ENCODE results near the gene CSNK1G2.

CSNK1G2 gene

GRCh38 chr19:2012941-2013682, 72.1 kb downstream of the CSNK1G2 start:
- CTCF ChIA-PET: no interaction called here
- TF ChIP-seq CTCF (IDR thresholded peaks at IDR 0.05; ENCODE audit: control extremely low read depth, extremely low read depth, low read depth, missing control alignments): no peak
- POLR2A ChIA-PET: no interaction called here
- no peak for DNase-seq (ENCODE audit: extremely low spot score)

GRCh38 chr19:2013683-2013961, 72.7 kb downstream of the CSNK1G2 start:
- no peak for TF ChIP-seq CTCF (IDR thresholded peaks at IDR 0.05; ENCODE audit: control extremely low read depth, extremely low read depth, low read depth, missing control alignments)
- ChIA-PET POLR2A (no interaction called here), CTCF (no interaction called here)
- DNase-seq (ENCODE audit: extremely low spot score): no peak

- DNase-seq (ENCODE audit: extremely low spot score): no peak
These were observed 73.2 kb downstream of the CSNK1G2 start for GRCh38 chr19:2014131-2014571.

GRCh38 chr19:2014731-2015607, 74.0 kb downstream of the CSNK1G2 start:
- ChIA-PET CTCF (no interaction called here), POLR2A (no interaction called here)
- TF ChIP-seq CTCF (IDR thresholded peaks at IDR 0.05; ENCODE audit: control extremely low read depth, extremely low read depth, low read depth, missing control alignments): no peak
- DNase-seq (ENCODE audit: extremely low spot score): peak; percentile 72

More at GRCh38 chr19:2014131-2014571, 73.2 kb downstream of the CSNK1G2 start:
- ChIA-PET CTCF (no interaction called here), POLR2A (no interaction called here)
- TF ChIP-seq CTCF (IDR thresholded peaks at IDR 0.05; ENCODE audit: control extremely low read depth, extremely low read depth, low read depth, missing control alignments): no peak

- POLR2A ChIA-PET: no interaction called here
- TF ChIP-seq CTCF (IDR thresholded peaks at IDR 0.05; ENCODE audit: control extremely low read depth, extremely low read depth, low read depth, missing control alignments): no peak
- DNase-seq (ENCODE audit: extremely low spot score): no peak
- CTCF ChIA-PET: no interaction called here
These were observed 74.6 kb downstream of the CSNK1G2 start, which contains the start of gene BTBD2 for GRCh38 chr19:2015608-2015950. TSS of gene BTBD2 (minus strand) at chr19:2015714. CDS start at chr19:2015703, 11 bp downstream.

- no peak for TF ChIP-seq CTCF (IDR thresholded peaks at IDR 0.05; ENCODE audit: control extremely low read depth, extremely low read depth, low read depth, missing control alignments)
- POLR2A ChIA-PET: no interaction called here
- peak; percentile 91 for DNase-seq (ENCODE audit: extremely low spot score)
- CTCF ChIA-PET: no interaction called here
These were observed 75.3 kb downstream of the CSNK1G2 start for GRCh38 chr19:2016041-2016807.

All from GM10248 (cell line).